ENCODE measurements around the gene GTPBP10. TPM values are rescaled to one million over a fixed set of nuclear protein-coding genes. Genes with fewer than 3 reads are reported as not detected.

GTPBP10 gene
- total RNA-seq, 2 experiments from 2014 or later, result 11.8 to 13.7 TPM

DNA sequence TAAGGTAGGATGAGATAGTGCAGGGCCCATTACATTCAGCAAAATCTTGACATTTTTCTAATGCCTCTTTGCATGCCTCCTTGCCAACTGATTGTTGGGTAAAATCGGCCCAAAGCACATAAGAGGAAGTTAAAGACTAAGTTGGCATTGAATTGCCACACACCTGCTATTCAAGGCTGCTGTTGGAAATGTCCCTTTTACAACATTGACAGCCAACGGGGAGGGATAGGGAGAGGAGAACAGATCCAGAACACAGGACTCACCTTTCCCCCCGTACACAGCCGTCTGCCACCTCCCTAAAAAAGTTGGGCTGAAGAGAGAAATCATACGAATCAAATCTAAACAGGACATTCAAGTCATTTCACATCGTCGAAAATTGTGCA lies 26.1 kb upstream of the GTPBP10 start:
- H3K4me3 ChIP-seq (ENCODE audit: low read length), result no peak overlapping the region
- Mint-ChIP-seq H3K9me3 (no peaks in the 10 kb centered on the region), H3K4me1 (ENCODE audit: low read depth) (peaks cover 15% of the 10 kb centered on the region), H3K4me3 (no peak overlapping the region), H3K27me3 (peaks cover 75% of the 10 kb centered on the region), H3K27ac (no peak overlapping the region), H3K36me3 (ENCODE audit: low read depth) (no peaks in the 10 kb centered on the region)
- no peak overlapping the region for H3K27ac ChIP-seq (ENCODE audit: low read depth in 1 of 2, low read length in 2 of 2)
- no peak for ATAC-seq (ENCODE audit: poor library complexity)
- peaks cover 9% of the 10 kb centered on the region for H3K4me1 ChIP-seq (ENCODE audit: insufficient read depth, low read length)
- intact Hi-C loops (cut with DNase I, micrococcal nuclease), result no loop called here
- DNase-seq, result no peak
- H3K9me3 ChIP-seq (ENCODE audit: control insufficient read depth in 1 of 2, insufficient read depth in 1 of 2, low read length in 2 of 2), result peaks cover 0 to 8% of the 10 kb centered on the region in 2 experiments
- TF ChIP-seq, protein P1, sequence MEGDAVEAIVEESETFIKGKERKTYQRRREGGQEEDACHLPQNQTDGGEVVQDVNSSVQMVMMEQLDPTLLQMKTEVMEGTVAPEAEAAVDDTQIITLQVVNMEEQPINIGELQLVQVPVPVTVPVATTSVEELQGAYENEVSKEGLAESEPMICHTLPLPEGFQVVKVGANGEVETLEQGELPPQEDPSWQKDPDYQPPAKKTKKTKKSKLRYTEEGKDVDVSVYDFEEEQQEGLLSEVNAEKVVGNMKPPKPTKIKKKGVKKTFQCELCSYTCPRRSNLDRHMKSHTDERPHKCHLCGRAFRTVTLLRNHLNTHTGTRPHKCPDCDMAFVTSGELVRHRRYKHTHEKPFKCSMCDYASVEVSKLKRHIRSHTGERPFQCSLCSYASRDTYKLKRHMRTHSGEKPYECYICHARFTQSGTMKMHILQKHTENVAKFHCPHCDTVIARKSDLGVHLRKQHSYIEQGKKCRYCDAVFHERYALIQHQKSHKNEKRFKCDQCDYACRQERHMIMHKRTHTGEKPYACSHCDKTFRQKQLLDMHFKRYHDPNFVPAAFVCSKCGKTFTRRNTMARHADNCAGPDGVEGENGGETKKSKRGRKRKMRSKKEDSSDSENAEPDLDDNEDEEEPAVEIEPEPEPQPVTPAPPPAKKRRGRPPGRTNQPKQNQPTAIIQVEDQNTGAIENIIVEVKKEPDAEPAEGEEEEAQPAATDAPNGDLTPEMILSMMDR (IDR thresholded peaks at IDR 0.05), result no peak
- no peaks in the 10 kb centered on the region for H3K36me3 ChIP-seq (ENCODE audit: insufficient read depth, low read length)
- ChIA-PET POLR2A (no interaction called here), CTCF (no interaction called here)
- H3K27me3 ChIP-seq (ENCODE audit: control insufficient read depth in 1 of 2, insufficient read depth in 2 of 2, low read length in 2 of 2), result peaks cover 25 to 60% of the 10 kb centered on the region in 2 experiments

GRCh38 chr7:90320801-90321494 lies 25.6 kb upstream of the GTPBP10 start, which contains the start of gene FAM237B:
FAM237B (minus strand) TSS chr7:90321304; CDS start chr7:90319748, 1,556 bp downstream.
- ATAC-seq (ENCODE audit: poor library complexity), result peak; percentile 29
- CTCF ChIA-PET, result no interaction called here
- no peak within 1 kb of the TSS for H3K27ac Mint-ChIP-seq

GRCh38 chr7:90322837-90323236 lies 23.7 kb upstream of the GTPBP10 start:
- POLR2A ChIA-PET, result no interaction called here
- ATAC-seq (ENCODE audit: poor library complexity) (no peak), DNase-seq (no peak)
- H3K9me3 ChIP-seq (ENCODE audit: control insufficient read depth in 1 of 2, insufficient read depth in 1 of 2, low read length in 2 of 2), result peaks cover 0 to 8% of the 10 kb centered on the region in 2 experiments
- CTCF ChIA-PET, result no interaction called here
- H3K36me3 Mint-ChIP-seq (ENCODE audit: low read depth), result no peaks in the 10 kb centered on the region
- intact Hi-C loops (cut with DNase I, micrococcal nuclease), result no loop called here
- peaks cover 9% of the 10 kb centered on the region for H3K4me1 ChIP-seq (ENCODE audit: insufficient read depth, low read length)
- peaks cover 25 to 54% of the 10 kb centered on the region in 2 experiments for H3K27me3 ChIP-seq (ENCODE audit: control insufficient read depth in 1 of 2, insufficient read depth in 2 of 2, low read length in 2 of 2)
- no peaks in the 10 kb centered on the region for H3K36me3 ChIP-seq (ENCODE audit: insufficient read depth, low read length)
- H3K27ac ChIP-seq (ENCODE audit: low read depth in 1 of 2, low read length in 2 of 2), result no peak overlapping the region
- peaks cover 15% of the 10 kb centered on the region for H3K4me1 Mint-ChIP-seq (ENCODE audit: low read depth)
- no peak overlapping the region for H3K4me3 Mint-ChIP-seq
- H3K27ac Mint-ChIP-seq, result no peak overlapping the region
- H3K4me3 ChIP-seq (ENCODE audit: low read length), result no peak overlapping the region
- peaks cover 57% of the 10 kb centered on the region for H3K27me3 Mint-ChIP-seq
- TF ChIP-seq, protein P1 (IDR thresholded peaks at IDR 0.05), result no peak
- H3K9me3 Mint-ChIP-seq, result no peaks in the 10 kb centered on the region

More at GRCh38 chr7:90320801-90321494, 25.6 kb upstream of the GTPBP10 start, which contains the start of gene FAM237B:
- Histone ChIP-seq H3K36me3 (ENCODE audit: insufficient read depth, low read length) (no peaks in the 10 kb centered on the region), H3K4me3 (ENCODE audit: low read length) (no peak within 1 kb of the TSS), H3K27ac (ENCODE audit: low read depth in 1 of 2, low read length in 2 of 2) (no peak within 1 kb of the TSS), H3K27me3 (ENCODE audit: control insufficient read depth in 1 of 2, insufficient read depth in 2 of 2, low read length in 2 of 2) (peaks cover 25 to 60% of the 10 kb centered on the region in 2 experiments), H3K9me3 (ENCODE audit: control insufficient read depth in 1 of 2, insufficient read depth in 1 of 2, low read length in 2 of 2) (peaks cover 0 to 8% of the 10 kb centered on the region in 2 experiments), H3K4me1 (ENCODE audit: insufficient read depth, low read length) (peaks cover 9% of the 10 kb centered on the region)
- H3K27me3 Mint-ChIP-seq, result peaks cover 75% of the 10 kb centered on the region
- intact Hi-C loops (cut with DNase I, micrococcal nuclease), result no loop called here
- POLR2A ChIA-PET, result no interaction called here
- no peaks in the 10 kb centered on the region for H3K36me3 Mint-ChIP-seq (ENCODE audit: low read depth)
- TF ChIP-seq, protein P1 (IDR thresholded peaks at IDR 0.05), result no peak
- no peaks in the 10 kb centered on the region for H3K9me3 Mint-ChIP-seq
- DNase-seq, result no peak
- H3K4me3 Mint-ChIP-seq, result no peak within 1 kb of the TSS
- H3K4me1 Mint-ChIP-seq (ENCODE audit: low read depth), result peaks cover 15% of the 10 kb centered on the region

Measured in CD4-positive, alpha-beta T cell (primary cell).